K562 (cell line): ENCODE data around the gene PEX13. TPM values are rescaled to one million over a fixed set of nuclear protein-coding genes. Genes with fewer than 3 reads are reported as not detected.
A peak's percentile ranks its signal among the peaks of the same experiment; 100 is the strongest.

ENCODE experiments used
- ATAC-seq: fragments of 200-7000 bp; cut with Tn5 transposase; 3 replicates; pipeline ENCODE4 v1.9.1; 2020; ENCODE audit warnings: moderate library complexity
- BruUV-seq: library from RNA; stranded (reverse); fragments of 400-500 nt; replicated peaks from 2 replicates; lab custom pipeline; 2021; lab: Mats Ljungman, UMichigan
- CTCF ChIA-PET: fragments of 300-600 bp; formaldehyde crosslinking; extraction: SDS; loops from one replicate; lab custom pipeline; 2021; ENCODE audit warnings: low intra/inter-chr PET ratio; lab: Yijun Ruan, JAX
- POLR2A ChIA-PET: fragments of 300-600, 350-650 bp; sonication (Branson Sonifier 250); formaldehyde crosslinking; extraction: SDS; loops from one replicate; lab custom pipeline; 2021; ENCODE audit warnings: antibody characterized with exemption, inconsistent platforms; lab: Yijun Ruan, JAX
- DNase-seq, 4 experiments: peaks; one replicate each; pipeline versions ENCODE4 v3.0.0 to v3.0.0-alpha.2; 2011 to 2018; ENCODE audit warnings: low spot score in 3 of 4, mixed read lengths in 3 of 4; ENCODE audit errors: extremely low read depth in 1 of 4
- FAIRE-seq: peaks from 2 replicates; lab custom pipeline; 2011; peaks lifted over from hg19 to GRCh38; lab: Jason Lieb, UNC
- H2AFZ ChIP-seq: 2 replicates; pipeline ENCODE4 v1.6.0; 2011; ENCODE audit warnings: low read depth, low read length, control low read depth, inconsistent platforms
- H3K27ac ChIP-seq: fragments of 200-600 bp; 3 replicates; pipeline ENCODE4 v1.8.0; 2011; ENCODE audit warnings: low read depth, mild to moderate bottlenecking, control low read depth, inconsistent platforms, low read length, moderate library complexity, mixed read lengths; ENCODE audit errors: extremely low read depth
- H3K27me3 ChIP-seq, 2 experiments: fragments of 300-600 bp in 1 of 2; 2 replicates in 1 of 2; 3 replicates in 1 of 2; pipeline versions ENCODE4 v1.6.0 to v1.8.0; 2011; ENCODE audit warnings: inconsistent platforms in 2 of 2, low read length in 2 of 2, mild to moderate bottlenecking in 1 of 2, mixed read lengths in 1 of 2, moderate library complexity in 1 of 2; ENCODE audit not compliant: control insufficient read depth in 2 of 2, insufficient read depth in 2 of 2
- H3K36me3 ChIP-seq: fragments of 300-600 bp; 3 replicates; pipeline ENCODE4 v1.8.0; 2011; ENCODE audit warnings: mild to moderate bottlenecking, low read length, inconsistent platforms; ENCODE audit not compliant: control insufficient read depth, insufficient read depth
- H3K4me1 ChIP-seq, 2 experiments: fragments of 200-600 bp in 1 of 2; replicated peaks in 1 of 2; 2 replicates in 1 of 2; 3 replicates in 1 of 2; pipeline versions ENCODE4 v1.5.1 to v1.8.0; 2011; ENCODE audit warnings: inconsistent platforms in 2 of 2, low read length in 2 of 2, mild to moderate bottlenecking in 1 of 2, mixed read lengths in 1 of 2, moderate library complexity in 1 of 2; ENCODE audit not compliant: control insufficient read depth in 2 of 2, insufficient read depth in 2 of 2
- H3K4me2 ChIP-seq: 2 replicates; pipeline ENCODE4 v1.6.1; 2011; ENCODE audit warnings: low read length, control low read depth, inconsistent platforms, mixed read lengths; ENCODE audit not compliant: insufficient read depth
- H3K4me3 ChIP-seq: fragments of 200-600 bp; sonication (generic), shearing (Covaris generic); 2 replicates; pipeline ENCODE4 v1.5.1; 2016; ENCODE audit warnings: control low read depth, inconsistent platforms
- H3K79me2 ChIP-seq: fragments of 200-600 bp; 3 replicates; pipeline ENCODE4 v1.8.0; 2011; ENCODE audit warnings: low read length, inconsistent platforms; ENCODE audit not compliant: control insufficient read depth, insufficient read depth
- H3K9ac ChIP-seq, 2 experiments: 2 replicates each; pipeline versions ENCODE4 v1.6.0 to v1.6.1; 2011; ENCODE audit warnings: low read depth in 2 of 2, low read length in 2 of 2, control low read depth in 1 of 2, inconsistent platforms in 1 of 2, mild to moderate bottlenecking in 1 of 2, mixed read lengths in 1 of 2; ENCODE audit not compliant: insufficient read depth in 1 of 2
- H3K9me1 ChIP-seq: one replicate; pipeline ENCODE4 v1.6.0; 2011; ENCODE audit warnings: inconsistent platforms, mild to moderate bottlenecking, low read length, moderate library complexity; ENCODE audit not compliant: control insufficient read depth, insufficient read depth
- H3K9me3 ChIP-seq: replicated peaks from 2 replicates; pipeline ENCODE4 v1.5.1; 2011; ENCODE audit warnings: low read depth, low read length, inconsistent platforms; ENCODE audit not compliant: control insufficient read depth, insufficient read depth
- H4K20me1 ChIP-seq: replicated peaks from 2 replicates; pipeline ENCODE4 v1.6.1; 2011; ENCODE audit warnings: low read length, inconsistent platforms, mixed read lengths; ENCODE audit not compliant: control insufficient read depth, insufficient read depth
- CEBPB ChIP-seq: fragments of 450-650 bp; IDR thresholded peaks from 2 replicates; pipeline ENCODE4 v1.6.1; 2016; ENCODE audit warnings: missing genetic modification characterization, missing compliant biosample characterization
- CEBPG ChIP-seq, 3 experiments: fragments of 200-800 bp in 1 of 3; sonication (Bioruptor generic) in 1 of 3; sonication (generic) in 1 of 3; formaldehyde crosslinking in 1 of 3; IDR thresholded peaks in 2 of 3; conservative IDR thresholded peaks in 1 of 3; 2 replicates each; pipeline versions ENCODE4 v1.6.1 to v1.8.0; 2016 to 2022; ENCODE audit warnings: missing compliant biosample characterization in 2 of 3, missing genetic modification characterization in 2 of 3, mild to moderate bottlenecking in 1 of 3, missing genetic modification reagents in 1 of 3
- ESRRB ChIP-seq: fragments of 250-450 bp; sonication (Bioruptor Pico); IDR thresholded peaks from 2 replicates; pipeline ENCODE4 v1.5.0; 2020; ENCODE audit warnings: mild to moderate bottlenecking, moderate library complexity, borderline replicate concordance
- GTF2A2 ChIP-seq: IDR thresholded peaks from 2 replicates; pipeline ENCODE4 v1.6.1; 2016; ENCODE audit warnings: mild to moderate bottlenecking, missing genetic modification characterization, missing compliant biosample characterization
- KAT2B ChIP-seq: IDR thresholded peaks from one replicate; pipeline ENCODE4 v1.6.1; 2012; ENCODE audit warnings: low read depth, mild to moderate bottlenecking, control low read depth, inconsistent platforms, low read length, moderate library complexity
- MCM7 ChIP-seq, 2 experiments: fragments of 450-650 bp; IDR thresholded peaks; 2 replicates each; pipeline ENCODE4 v1.6.1; 2016 to 2018
- RAD51 ChIP-seq: fragments of 450-650 bp; IDR thresholded peaks from 2 replicates; pipeline ENCODE4 v1.7.1; 2016; ENCODE audit warnings: low read depth, mild to moderate bottlenecking, borderline replicate concordance
- SIN3B ChIP-seq: fragments of 450-650 bp; IDR thresholded peaks from 2 replicates; pipeline ENCODE4 v1.6.1; 2017; ENCODE audit warnings: low read depth, mild to moderate bottlenecking, moderate library complexity
- TEAD4 ChIP-seq, 2 experiments: sonication (generic) in 1 of 2; formaldehyde crosslinking in 1 of 2; IDR thresholded peaks; 2 replicates each; pipeline versions ENCODE4 v1.6.1 to v1.8.0; 2012 to 2022; ENCODE audit warnings: borderline replicate concordance in 1 of 2, inconsistent platforms in 1 of 2, low read length in 1 of 2, mild to moderate bottlenecking in 1 of 2, missing genetic modification reagents in 1 of 2
- ZNF445 ChIP-seq: fragments of 250-450 bp; sonication (Bioruptor Pico); IDR thresholded peaks from 2 replicates; pipeline ENCODE4 v1.4.0; 2020; ENCODE audit warnings: low read depth, mild to moderate bottlenecking, moderate library complexity
- WGBS: fragments of 100-300 bp; shearing (Covaris generic); methylation state at CpG from one replicate; pipeline ENCODE4 v1.1.6; 2016; ENCODE audit warnings: low coverage, mixed read lengths; ENCODE audit not compliant: insufficient coverage; ENCODE audit errors: missing lambda C conversion rate; 5-methylcytosine and 5-hydroxymethylcytosine counted together
- in situ Hi-C: fragments of 300-500 bp; cut with MboI; formaldehyde crosslinking; loops from 4 replicates; pipeline ENCODE4 v1.15.0; 2018; ENCODE audit warnings: inconsistent platforms, mixed read lengths
- intact Hi-C: fragments of 100-400 bp; cut with micrococcal nuclease; formaldehyde crosslinking; loops from 2 replicates; pipeline ENCODE4 v1.14.2; 2022
- polyA plus RNA-seq, 8 experiments: library from polyadenylated mRNA; depleted of rRNA in 4 of 8; stranded (reverse) in 5 of 8; unstranded in 3 of 8; fragments of >200 nt; fragmentation: Nextera tagmentation in 2 of 8; fragmentation: Illumina TruSeq in 1 of 8; extraction: Ambion mirVana in 2 of 8; extraction: Trizol in 1 of 8; gene quantifications; 2 replicates each; pipeline versions ENCODE4 v1.2.1 to v1.2.3, GENCODE V29; 2011 to 2014; ENCODE audit warnings: inconsistent platforms in 1 of 8, missing spikeins in 1 of 8
- total RNA-seq, 7 experiments: library from RNA; depleted of rRNA in 6 of 7; stranded (reverse); fragments of >200 nt in 6 of 7; fragmentation: Illumina TruSeq in 2 of 7; extraction: Trizol in 2 of 7; gene quantifications; 2 replicates each; pipeline versions ENCODE4 v1.2.1 to v1.2.3, GENCODE V29; 2011 to 2021; ENCODE audit warnings: low replicate concordance in 1 of 7
- TF ChIP-seq, protein P1 (sequence below), 3 experiments: IDR thresholded peaks in 2 of 3; conservative IDR thresholded peaks in 1 of 3; 2 replicates each; pipeline ENCODE4 v1.5.1; 2011 to 2012; ENCODE audit warnings: low read length in 3 of 3, mild to moderate bottlenecking in 3 of 3, control low read depth in 2 of 3, improper control_type of control experiment in 1 of 3, inconsistent platforms in 1 of 3, low read depth in 1 of 3, mixed read lengths in 1 of 3, moderate library complexity in 1 of 3; ENCODE audit not compliant: insufficient read depth in 2 of 3
- TF ChIP-seq, protein P2 (sequence below): IDR thresholded peaks from 3 replicates; pipeline ENCODE4 v1.6.1; 2011; ENCODE audit warnings: borderline replicate concordance, mild to moderate bottlenecking, moderate library complexity; ENCODE audit not compliant: insufficient read length; ENCODE audit errors: extremely low read depth

PEX13 gene
- total and polyA plus RNA-seq, 9 of the 15 experiments (the other 6 are each of a cell fraction or from before 2014, with no cell fraction given) = 4.0 to 30.4 (median 18.8) TPM

DNA sequence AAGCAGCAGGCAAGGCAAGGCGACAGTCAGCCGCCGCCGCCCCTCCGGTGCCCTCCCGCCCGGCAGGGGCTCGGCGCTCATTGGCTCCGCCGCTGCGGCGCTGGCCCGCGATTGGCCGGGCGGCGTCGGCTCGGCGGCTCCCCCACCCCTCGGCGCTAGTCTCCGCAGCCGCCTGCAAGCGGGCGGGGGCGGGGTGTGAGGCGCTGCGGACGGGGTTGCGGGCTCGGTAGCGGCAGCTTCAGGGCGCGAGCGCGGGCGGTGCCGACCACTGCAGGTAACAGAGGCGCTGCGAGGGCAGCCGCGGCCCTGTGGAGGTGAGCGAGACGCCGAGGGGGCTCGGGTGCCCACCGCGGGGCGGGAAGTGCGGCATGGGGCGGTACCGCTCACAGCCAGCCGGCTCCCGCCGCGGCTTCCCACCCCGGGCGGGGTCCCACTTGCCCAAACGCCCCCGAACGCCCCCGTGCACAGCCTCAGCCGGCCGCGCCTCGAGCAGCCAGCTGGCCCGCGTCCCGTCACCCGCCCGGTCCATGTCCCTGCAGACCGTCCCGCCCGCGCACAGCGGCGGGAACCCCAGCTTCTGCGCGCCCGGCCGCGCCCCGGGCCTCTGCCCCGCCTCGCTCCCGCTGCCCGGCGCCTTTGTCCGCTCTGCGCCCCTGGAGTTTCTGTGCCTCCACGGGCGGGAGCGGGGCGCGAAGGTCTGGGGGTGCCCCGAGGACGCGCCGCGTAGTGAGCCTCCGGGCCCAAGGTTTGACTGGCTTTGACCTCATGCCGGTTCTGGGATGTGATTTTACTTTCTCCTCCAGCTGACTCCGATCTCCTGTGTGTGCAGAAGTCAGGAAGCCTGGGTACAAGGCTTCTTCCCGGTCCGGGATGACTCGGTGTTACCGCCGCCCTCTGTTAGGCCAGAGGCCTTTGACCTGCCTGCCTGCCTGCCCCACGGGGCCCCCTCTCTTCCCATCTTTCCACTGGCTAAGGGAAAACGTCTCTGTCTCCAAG, 48.5 kb downstream of the PEX13 start, which contains the start of gene SANBR (continued):
- TF ChIP-seq, protein P1, sequence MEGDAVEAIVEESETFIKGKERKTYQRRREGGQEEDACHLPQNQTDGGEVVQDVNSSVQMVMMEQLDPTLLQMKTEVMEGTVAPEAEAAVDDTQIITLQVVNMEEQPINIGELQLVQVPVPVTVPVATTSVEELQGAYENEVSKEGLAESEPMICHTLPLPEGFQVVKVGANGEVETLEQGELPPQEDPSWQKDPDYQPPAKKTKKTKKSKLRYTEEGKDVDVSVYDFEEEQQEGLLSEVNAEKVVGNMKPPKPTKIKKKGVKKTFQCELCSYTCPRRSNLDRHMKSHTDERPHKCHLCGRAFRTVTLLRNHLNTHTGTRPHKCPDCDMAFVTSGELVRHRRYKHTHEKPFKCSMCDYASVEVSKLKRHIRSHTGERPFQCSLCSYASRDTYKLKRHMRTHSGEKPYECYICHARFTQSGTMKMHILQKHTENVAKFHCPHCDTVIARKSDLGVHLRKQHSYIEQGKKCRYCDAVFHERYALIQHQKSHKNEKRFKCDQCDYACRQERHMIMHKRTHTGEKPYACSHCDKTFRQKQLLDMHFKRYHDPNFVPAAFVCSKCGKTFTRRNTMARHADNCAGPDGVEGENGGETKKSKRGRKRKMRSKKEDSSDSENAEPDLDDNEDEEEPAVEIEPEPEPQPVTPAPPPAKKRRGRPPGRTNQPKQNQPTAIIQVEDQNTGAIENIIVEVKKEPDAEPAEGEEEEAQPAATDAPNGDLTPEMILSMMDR (IDR thresholded peaks at IDR 0.05 in 2 of 3, conservative IDR thresholded peaks at IDR 0.05 in 1 of 3; ENCODE audit: insufficient read depth in 2 of 3, low read depth in 1 of 3, low read length in 3 of 3) = no peak; a peak in 1 of 6 replicates
- TF ChIP-seq MCM7 (IDR thresholded peaks at IDR 0.05) = no peak
- no peak for TF ChIP-seq KAT2B

- Histone ChIP-seq H3K4me3 (no peak overlapping the region), H3K79me2 (no peaks in the 10 kb centered on the region), H4K20me1 (no peaks in the 10 kb centered on the region), H3K4me2 (no peak overlapping the region), H3K36me3 (peaks cover 14% of the 10 kb centered on the region), H3K27ac (no peak overlapping the region), H3K4me1 (no peaks in the 10 kb centered on the region), H3K9me3 (no peaks in the 10 kb centered on the region), H2AFZ (no peak overlapping the region), H3K27me3 (no peaks in the 10 kb centered on the region), H3K9ac (no peak overlapping the region), H3K9me1 (no peaks in the 10 kb centered on the region)
- ChIA-PET CTCF (no interaction called here), POLR2A (no interaction called here)
- no peak for ATAC-seq
- intact Hi-C loops = no loop called here
- in situ Hi-C loops = no loop called here
- no peak for FAIRE-seq
- DNase-seq = no peak
- TF ChIP-seq SIN3B (no peak), CEBPB (tag) (peak; percentile 58; the same call in 1 of the 2 replicates), ESRRB (no peak), ZNF445 (CRISPR knock-in tag) (no peak), RAD51 (no peak), GTF2A2 (tag) (no peak), CEBPG (CRISPR knock-in tag; IDR thresholded peaks at IDR 0.05) (no peak), CEBPG (tag; conservative IDR thresholded peaks at IDR 0.05 in 1 of 2, IDR thresholded peaks at IDR 0.05 in 1 of 2) (peak in 1 of 2 experiments; percentile 68; a peak in 2 of 4 replicates), TEAD4 (IDR thresholded peaks at IDR 0.05; ENCODE audit: low read length) (no peak), TEAD4 (CRISPR knock-in tag; IDR thresholded peaks at IDR 0.05; ENCODE audit: borderline replicate concordance) (no peak)
- TF ChIP-seq, protein P2, sequence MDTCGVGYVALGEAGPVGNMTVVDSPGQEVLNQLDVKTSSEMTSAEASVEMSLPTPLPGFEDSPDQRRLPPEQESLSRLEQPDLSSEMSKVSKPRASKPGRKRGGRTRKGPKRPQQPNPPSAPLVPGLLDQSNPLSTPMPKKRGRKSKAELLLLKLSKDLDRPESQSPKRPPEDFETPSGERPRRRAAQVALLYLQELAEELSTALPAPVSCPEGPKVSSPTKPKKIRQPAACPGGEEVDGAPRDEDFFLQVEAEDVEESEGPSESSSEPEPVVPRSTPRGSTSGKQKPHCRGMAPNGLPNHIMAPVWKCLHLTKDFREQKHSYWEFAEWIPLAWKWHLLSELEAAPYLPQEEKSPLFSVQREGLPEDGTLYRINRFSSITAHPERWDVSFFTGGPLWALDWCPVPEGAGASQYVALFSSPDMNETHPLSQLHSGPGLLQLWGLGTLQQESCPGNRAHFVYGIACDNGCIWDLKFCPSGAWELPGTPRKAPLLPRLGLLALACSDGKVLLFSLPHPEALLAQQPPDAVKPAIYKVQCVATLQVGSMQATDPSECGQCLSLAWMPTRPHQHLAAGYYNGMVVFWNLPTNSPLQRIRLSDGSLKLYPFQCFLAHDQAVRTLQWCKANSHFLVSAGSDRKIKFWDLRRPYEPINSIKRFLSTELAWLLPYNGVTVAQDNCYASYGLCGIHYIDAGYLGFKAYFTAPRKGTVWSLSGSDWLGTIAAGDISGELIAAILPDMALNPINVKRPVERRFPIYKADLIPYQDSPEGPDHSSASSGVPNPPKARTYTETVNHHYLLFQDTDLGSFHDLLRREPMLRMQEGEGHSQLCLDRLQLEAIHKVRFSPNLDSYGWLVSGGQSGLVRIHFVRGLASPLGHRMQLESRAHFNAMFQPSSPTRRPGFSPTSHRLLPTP = no peak
- WGBS = 100% methylated on average over 1 of the region's 1 CpG
- BruUV-seq = no TSS peak
Observed at GRCh38 chr2:61074100-61074499, 56.6 kb downstream of the PEX13 start.
